NCI-H345 (cell line): ENCODE results near the gene RASSF10.

Experiments used
- DNase-seq: peaks from one replicate; lab custom pipeline; 2025; lab: John Stamatoyannopoulos, UW

Gene RASSF10

GRCh38 chr11:13055200-13055599 is 46.1 kb downstream of the RASSF10 start:
- DNase-seq: no peak

GRCh38 chr11:13061294-13061990 is 52.3 kb downstream of the RASSF10 start:
- DNase-seq: no peak
